ENCODE data around the gene DHRSX. TPM values are rescaled to one million over a fixed set of nuclear protein-coding genes. Genes with fewer than 3 reads are reported as not detected.

DHRSX gene
- total and polyA plus RNA-seq, 2 of the 8 experiments (the other 6 are each of a cell fraction or from before 2014, with no cell fraction given): 35.1 to 43.4 TPM

DNA sequence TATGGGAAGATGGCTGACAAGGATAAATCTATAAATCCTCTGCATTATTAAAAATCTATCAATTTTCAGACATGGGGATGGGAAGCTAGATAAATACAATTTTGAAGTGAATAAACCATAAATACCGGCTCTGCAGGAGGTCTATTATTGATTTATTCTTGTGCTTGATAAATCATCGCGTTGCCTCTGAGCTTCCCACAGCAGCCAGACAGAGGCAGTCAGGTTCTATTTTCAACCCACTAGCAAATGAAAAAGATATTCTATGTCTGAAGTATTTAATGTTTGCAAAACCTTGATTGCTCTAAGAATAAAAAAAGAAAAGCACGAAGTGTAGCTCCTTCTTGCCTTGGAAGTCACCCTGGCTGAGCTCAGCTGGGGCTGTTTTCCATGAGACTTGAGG, 216.2 kb downstream of the DHRSX start:
- ChIA-PET POLR2A (ENCODE audit: partially characterized antibody) (no interaction called here), CTCF (ENCODE audit: partially characterized antibody) (no interaction called here)
- H3K79me2 ChIP-seq (ENCODE audit: control insufficient read depth in 1 of 2, insufficient read depth in 2 of 2, low read length in 2 of 2): no peaks in the 10 kb centered on the region
- no peak overlapping the region for H3K4me2 ChIP-seq (ENCODE audit: insufficient read depth in 1 of 2, low read depth in 2 of 2, low read length in 2 of 2)
- H3K4me3 ChIP-seq (ENCODE audit: extremely low read depth in 1 of 4, insufficient read depth in 2 of 4, low read depth in 3 of 4, low read length in 4 of 4): no peak overlapping the region
- FAIRE-seq (no peak), DNase-seq (ENCODE audit: low read depth in 1 of 2, low spot score in 2 of 2) (no peak)
- H2BK120ac ChIP-seq (replicated peaks; ENCODE audit: low read depth, low read length): no peak overlapping the region
- H3K27me3 ChIP-seq (replicated peaks in 1 of 4; ENCODE audit: control insufficient read depth in 3 of 4, extremely low read depth in 1 of 4, insufficient read depth in 3 of 4, low read length in 3 of 4): no peaks in the 10 kb centered on the region
- H4K91ac ChIP-seq (replicated peaks; ENCODE audit: insufficient read length, low read length): no peak overlapping the region
- no peak overlapping the region for H3K18ac ChIP-seq (ENCODE audit: extremely low read depth, low read length)
- no peak overlapping the region for H3K56ac ChIP-seq (replicated peaks; ENCODE audit: insufficient read length, low read depth, low read length)
- no peak overlapping the region for H4K5ac ChIP-seq (ENCODE audit: insufficient read length, low read depth, low read length)
- H3K9ac ChIP-seq (replicated peaks in 1 of 4; ENCODE audit: extremely low read depth in 1 of 4, low read depth in 3 of 4, low read length in 3 of 4): no peak overlapping the region
- WGBS, 2 experiments (ENCODE audit: extremely low coverage in 1 of 2, insufficient coverage in 1 of 2, insufficient read length in 1 of 2, insufficient replicate concordance in 2 of 2, low coverage in 1 of 2, low lambda C conversion rate in 2 of 2, missing lambda C conversion rate in 1 of 2): 92% methylated on average over 4 of the region's 4 CpGs; no CpG with 5 or more reads in 1 of the 2 experiments
- H2BK12ac ChIP-seq (ENCODE audit: low read depth, low read length): no peak overlapping the region
- H3K27ac ChIP-seq (ENCODE audit: low read depth, low read length): no peak overlapping the region
- no peaks in the 10 kb centered on the region; the same call in 1 of the 2 replicates for H3K23me2 ChIP-seq (ENCODE audit: low read depth, low read length)
- H4K8ac ChIP-seq (ENCODE audit: extremely low read depth, insufficient read depth, low read length): no peak overlapping the region
- H3K79me1 ChIP-seq (ENCODE audit: low read depth, low read length): no peaks in the 10 kb centered on the region
- peaks cover 0 to 24% (median 1%) of the 10 kb centered on the region in 4 experiments; a peak in 3 of 8 replicates for H3K36me3 ChIP-seq (ENCODE audit: control insufficient read depth in 2 of 4, insufficient read depth in 4 of 4, low read length in 3 of 4)
- H2AFZ ChIP-seq (ENCODE audit: low read length): no peak overlapping the region
- H3K4me1 ChIP-seq (replicated peaks in 1 of 4; ENCODE audit: control insufficient read depth in 3 of 4, insufficient read depth in 4 of 4, low read length in 3 of 4): no peaks in the 10 kb centered on the region; a peak in 1 of 7 replicates
- no peak overlapping the region for H3K4ac ChIP-seq (replicated peaks; ENCODE audit: insufficient read length, low read depth, low read length)
- no peak for TF ChIP-seq CBX5 (IDR thresholded peaks at IDR 0.05; ENCODE audit: low read depth, low read length)
- TF ChIP-seq, protein P1, sequence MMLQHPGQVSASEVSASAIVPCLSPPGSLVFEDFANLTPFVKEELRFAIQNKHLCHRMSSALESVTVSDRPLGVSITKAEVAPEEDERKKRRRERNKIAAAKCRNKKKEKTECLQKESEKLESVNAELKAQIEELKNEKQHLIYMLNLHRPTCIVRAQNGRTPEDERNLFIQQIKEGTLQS (IDR thresholded peaks at IDR 0.05; ENCODE audit: insufficient read depth, low read depth, low read length): no peak
- TF ChIP-seq, protein P2, sequence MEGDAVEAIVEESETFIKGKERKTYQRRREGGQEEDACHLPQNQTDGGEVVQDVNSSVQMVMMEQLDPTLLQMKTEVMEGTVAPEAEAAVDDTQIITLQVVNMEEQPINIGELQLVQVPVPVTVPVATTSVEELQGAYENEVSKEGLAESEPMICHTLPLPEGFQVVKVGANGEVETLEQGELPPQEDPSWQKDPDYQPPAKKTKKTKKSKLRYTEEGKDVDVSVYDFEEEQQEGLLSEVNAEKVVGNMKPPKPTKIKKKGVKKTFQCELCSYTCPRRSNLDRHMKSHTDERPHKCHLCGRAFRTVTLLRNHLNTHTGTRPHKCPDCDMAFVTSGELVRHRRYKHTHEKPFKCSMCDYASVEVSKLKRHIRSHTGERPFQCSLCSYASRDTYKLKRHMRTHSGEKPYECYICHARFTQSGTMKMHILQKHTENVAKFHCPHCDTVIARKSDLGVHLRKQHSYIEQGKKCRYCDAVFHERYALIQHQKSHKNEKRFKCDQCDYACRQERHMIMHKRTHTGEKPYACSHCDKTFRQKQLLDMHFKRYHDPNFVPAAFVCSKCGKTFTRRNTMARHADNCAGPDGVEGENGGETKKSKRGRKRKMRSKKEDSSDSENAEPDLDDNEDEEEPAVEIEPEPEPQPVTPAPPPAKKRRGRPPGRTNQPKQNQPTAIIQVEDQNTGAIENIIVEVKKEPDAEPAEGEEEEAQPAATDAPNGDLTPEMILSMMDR (IDR thresholded peaks at IDR 0.05; ENCODE audit: control extremely low read depth in 1 of 3, insufficient read depth in 1 of 3, low read depth in 1 of 3, low read length in 3 of 3): no peak
- TF ChIP-seq RBBP5 (IDR thresholded peaks at IDR 0.05; ENCODE audit: borderline replicate concordance, low read depth, low read length): no peak
- TF ChIP-seq FOSL1 (IDR thresholded peaks at IDR 0.05; ENCODE audit: insufficient read depth, low read depth, low read length): no peak
- no peak for TF ChIP-seq TAF1 (IDR thresholded peaks at IDR 0.05; ENCODE audit: low read depth, low read length)
- TF ChIP-seq GABPA (IDR thresholded peaks at IDR 0.05; ENCODE audit: borderline replicate concordance, insufficient read depth, low read length): no peak
- no peak for TF ChIP-seq SRF (IDR thresholded peaks at IDR 0.05; ENCODE audit: low read depth, low read length)
- H4K20me1 ChIP-seq (replicated peaks in 1 of 2; ENCODE audit: control insufficient read depth in 1 of 2, insufficient read depth in 2 of 2, low read length in 2 of 2): no peaks in the 10 kb centered on the region
- no peak overlapping the region for H2BK20ac ChIP-seq (ENCODE audit: low read length)
- H2BK5ac ChIP-seq (ENCODE audit: low read depth, low read length): no peak overlapping the region
- H3K14ac ChIP-seq (ENCODE audit: insufficient read length): no peak overlapping the region
- H3K23ac ChIP-seq (ENCODE audit: insufficient read length): no peak overlapping the region
- H2BK15ac ChIP-seq (ENCODE audit: low read length): no peak overlapping the region
- H3K9me3 ChIP-seq (ENCODE audit: insufficient read depth in 2 of 2, low read depth in 1 of 2, low read length in 1 of 2): peaks cover 13 to 16% of the 10 kb centered on the region in 2 experiments
- no peak overlapping the region for H2AK5ac ChIP-seq (ENCODE audit: low read depth, low read length)
